H1 (cell line): ENCODE results near the gene AKT1S1. TPM values are rescaled to one million over a fixed set of nuclear protein-coding genes. Genes with fewer than 3 reads are reported as not detected.
A peak's percentile ranks its signal among the peaks of the same experiment; 100 is the strongest.

Source experiments
- CTCF ChIA-PET: fragments of 300-600 bp; sonication (Branson Sonifier 250); formaldehyde crosslinking; loops from one replicate; lab custom pipeline; 2021; ENCODE audit not compliant: partially characterized antibody; lab: Charles Lee
- POLR2A ChIA-PET: fragments of 300-600 bp; sonication (Branson Sonifier 250); formaldehyde crosslinking; loops from one replicate; lab custom pipeline; 2021; ENCODE audit warnings: inconsistent platforms; ENCODE audit not compliant: partially characterized antibody; lab: Charles Lee
- DNase-seq, 2 experiments: peaks; one replicate each; pipeline versions ENCODE4 v3.0.0 to v3.0.0-alpha.2; 2010 to 2022; ENCODE audit warnings: low spot score in 2 of 2, low read depth in 1 of 2, mixed read lengths in 1 of 2
- FAIRE-seq: peaks from 2 replicates; lab custom pipeline; 2011; peaks lifted over from hg19 to GRCh38; lab: Jason Lieb, UNC
- H2AFZ ChIP-seq: 2 replicates; pipeline ENCODE4 v1.8.1; 2012; ENCODE audit warnings: low read length, inconsistent platforms
- H2AK5ac ChIP-seq: 2 replicates; pipeline ENCODE4 v1.6.1; 2013; ENCODE audit warnings: low read depth, low read length
- H2BK120ac ChIP-seq: replicated peaks from 2 replicates; pipeline ENCODE3; 2013; ENCODE audit warnings: low read depth, low read length, inconsistent platforms
- H2BK12ac ChIP-seq: 2 replicates; pipeline ENCODE4 v1.6.1; 2013; ENCODE audit warnings: low read depth, low read length
- H2BK15ac ChIP-seq: 2 replicates; pipeline ENCODE4 v1.6.1; 2013; ENCODE audit warnings: low read length
- H2BK20ac ChIP-seq: 2 replicates; pipeline ENCODE4 v1.6.1; 2013; ENCODE audit warnings: low read length
- H2BK5ac ChIP-seq: 2 replicates; pipeline ENCODE4 v1.6.1; 2013; ENCODE audit warnings: low read depth, low read length
- H3K14ac ChIP-seq: 2 replicates; pipeline ENCODE4 v1.6.1; 2013; ENCODE audit warnings: inconsistent platforms; ENCODE audit not compliant: insufficient read length
- H3K18ac ChIP-seq: 2 replicates; pipeline ENCODE4 v1.6.1; 2013; ENCODE audit warnings: low read length; ENCODE audit errors: extremely low read depth
- H3K23ac ChIP-seq: 2 replicates; pipeline ENCODE4 v1.6.1; 2013; ENCODE audit warnings: inconsistent platforms; ENCODE audit not compliant: insufficient read length
- H3K23me2 ChIP-seq: 2 replicates; pipeline ENCODE4 v1.6.1; 2013; ENCODE audit warnings: low read depth, low read length
- H3K27ac ChIP-seq: 2 replicates; pipeline ENCODE4 v1.6.1; 2011; ENCODE audit warnings: low read depth, low read length, inconsistent platforms
- H3K27me3 ChIP-seq, 4 experiments: replicated peaks in 1 of 4; 1 replicate in 1 of 4; 2 replicates in 3 of 4; pipeline versions ENCODE4 v1.6.1 to v1.8.1; 2011 to 2013; ENCODE audit warnings: low read length in 3 of 4, mild to moderate bottlenecking in 3 of 4, inconsistent platforms in 2 of 4, mixed read lengths in 2 of 4, moderate library complexity in 1 of 4; ENCODE audit not compliant: control insufficient read depth in 3 of 4, insufficient read depth in 3 of 4; ENCODE audit errors: extremely low read depth in 1 of 4
- H3K36me3 ChIP-seq, 4 experiments: 2 replicates each; pipeline versions ENCODE4 v1.6.1 to v1.8.1; 2011 to 2013; ENCODE audit warnings: mild to moderate bottlenecking in 4 of 4, low read length in 3 of 4, moderate library complexity in 2 of 4, control low read depth in 1 of 4, inconsistent platforms in 1 of 4; ENCODE audit not compliant: insufficient read depth in 4 of 4, control insufficient read depth in 2 of 4
- H3K4ac ChIP-seq: replicated peaks from 2 replicates; pipeline ENCODE3; 2013; ENCODE audit warnings: low read length, low read depth, mixed read lengths, inconsistent platforms; ENCODE audit not compliant: insufficient read length
- H3K4me1 ChIP-seq, 4 experiments: replicated peaks in 1 of 4; 1 replicate in 1 of 4; 2 replicates in 3 of 4; pipeline versions ENCODE4 v1.6.1 to v1.8.1; 2011 to 2013; ENCODE audit warnings: low read length in 3 of 4, inconsistent platforms in 2 of 4, mixed read lengths in 1 of 4; ENCODE audit not compliant: insufficient read depth in 4 of 4, control insufficient read depth in 3 of 4
- H3K4me2 ChIP-seq, 2 experiments: 2 replicates each; pipeline versions ENCODE4 v1.6.1 to v1.8.1; 2011 to 2013; ENCODE audit warnings: low read depth in 2 of 2, low read length in 2 of 2, control low read depth in 1 of 2, inconsistent platforms in 1 of 2, mild to moderate bottlenecking in 1 of 2; ENCODE audit not compliant: insufficient read depth in 1 of 2
- H3K4me3 ChIP-seq, 4 experiments: fragments of 200-600, 300-600 bp in 1 of 4; sonication (generic), shearing (Covaris generic), sonication (Bioruptor Twin) in 1 of 4; 2 replicates each; pipeline versions ENCODE4 v1.5.1 to v1.8.1; 2011 to 2016; ENCODE audit warnings: low read length in 4 of 4, low read depth in 3 of 4, control low read depth in 2 of 4, inconsistent platforms in 2 of 4, mild to moderate bottlenecking in 2 of 4, mixed read lengths in 1 of 4, moderate library complexity in 1 of 4; ENCODE audit not compliant: insufficient read depth in 2 of 4; ENCODE audit errors: extremely low read depth in 1 of 4
- H3K56ac ChIP-seq: replicated peaks from 2 replicates; pipeline ENCODE3; 2013; ENCODE audit warnings: low read depth, mild to moderate bottlenecking, mixed read lengths, low read length, inconsistent platforms; ENCODE audit not compliant: insufficient read length
- H3K79me1 ChIP-seq: 2 replicates; pipeline ENCODE4 v1.6.1; 2013; ENCODE audit warnings: low read depth, low read length, control low read depth
- H3K79me2 ChIP-seq, 2 experiments: 2 replicates each; pipeline versions ENCODE4 v1.6.1 to v1.8.1; 2012 to 2013; ENCODE audit warnings: low read length in 2 of 2, mild to moderate bottlenecking in 2 of 2, inconsistent platforms in 1 of 2; ENCODE audit not compliant: insufficient read depth in 2 of 2, control insufficient read depth in 1 of 2
- H3K9ac ChIP-seq, 4 experiments: replicated peaks in 1 of 4; 1 replicate in 1 of 4; 2 replicates in 3 of 4; pipeline versions ENCODE4 v1.6.1 to v1.8.1; 2011 to 2013; ENCODE audit warnings: low read depth in 3 of 4, low read length in 3 of 4, control low read depth in 2 of 4, mild to moderate bottlenecking in 2 of 4, moderate library complexity in 2 of 4, inconsistent platforms in 1 of 4; ENCODE audit errors: extremely low read depth in 1 of 4
- H3K9me3 ChIP-seq, 2 experiments: 2 replicates each; pipeline versions ENCODE4 v1.6.1 to v1.8.1; 2012 to 2013; ENCODE audit warnings: mild to moderate bottlenecking in 2 of 2, moderate library complexity in 2 of 2, control low read depth in 1 of 2, inconsistent platforms in 1 of 2, low read depth in 1 of 2, low read length in 1 of 2, mixed read lengths in 1 of 2; ENCODE audit not compliant: insufficient read depth in 2 of 2
- H4K20me1 ChIP-seq, 2 experiments: replicated peaks in 1 of 2; 2 replicates each; pipeline versions ENCODE3 to v1.8.1; 2011 to 2013; ENCODE audit warnings: inconsistent platforms in 2 of 2, low read length in 2 of 2, mild to moderate bottlenecking in 1 of 2; ENCODE audit not compliant: insufficient read depth in 2 of 2, control insufficient read depth in 1 of 2
- H4K5ac ChIP-seq: 2 replicates; pipeline ENCODE4 v1.6.1; 2013; ENCODE audit warnings: low read length, low read depth, mixed read lengths, inconsistent platforms; ENCODE audit not compliant: insufficient read length
- H4K8ac ChIP-seq: 2 replicates; pipeline ENCODE4 v1.8.0; 2013; ENCODE audit warnings: mild to moderate bottlenecking, moderate library complexity, low read length, inconsistent platforms; ENCODE audit not compliant: insufficient read depth; ENCODE audit errors: extremely low read depth
- H4K91ac ChIP-seq: replicated peaks from 2 replicates; pipeline ENCODE3; 2013; ENCODE audit warnings: low read length, mixed read lengths, inconsistent platforms; ENCODE audit not compliant: insufficient read length
- SP2 ChIP-seq: IDR thresholded peaks from 2 replicates; pipeline ENCODE4 v1.6.1; 2012; ENCODE audit warnings: mild to moderate bottlenecking, low read length, inconsistent platforms
- YY1 ChIP-seq: IDR thresholded peaks from 2 replicates; pipeline ENCODE4 v1.6.1; 2011; ENCODE audit warnings: low read depth, mild to moderate bottlenecking, low read length
- WGBS, 2 experiments: shearing (Covaris generic) in 1 of 2; methylation state at CpG; one replicate each; pipeline versions ENCODE4 v1.1.6 to v1.1.7; 2013 to 2015; ENCODE audit warnings: low lambda C conversion rate in 2 of 2, mixed read lengths in 2 of 2, inconsistent platforms in 1 of 2, low coverage in 1 of 2, missing lambda C conversion rate in 1 of 2; ENCODE audit not compliant: insufficient replicate concordance in 2 of 2, insufficient coverage in 1 of 2, insufficient read length in 1 of 2; ENCODE audit errors: extremely low coverage in 1 of 2, missing lambda C conversion rate in 1 of 2; 5-methylcytosine and 5-hydroxymethylcytosine counted together
- polyA plus RNA-seq, 7 experiments: library from polyadenylated mRNA; depleted of rRNA in 3 of 7; stranded (reverse) in 5 of 7; unstranded in 2 of 7; fragments of >200 nt in 5 of 7; fragments of 200-250 nt in 2 of 7; gene quantifications; 1 replicate in 5 of 7; 2 replicates in 1 of 7; 4 replicates in 1 of 7; pipeline versions ENCODE4 v1.2.1 to v1.2.3, GENCODE V29; 2011 to 2013; ENCODE audit warnings: missing spikeins in 2 of 7, mixed read lengths in 2 of 7
- total RNA-seq: library from RNA; stranded (reverse); fragmentation: NEBNext Ultra II Directional; extraction: Animal tissue kit (Norgen Biotek cat#: 25700); gene quantifications from 2 replicates; pipeline ENCODE4 v1.2.1, GENCODE V29; 2021
- TF ChIP-seq, protein P1 (sequence below), 3 experiments: IDR thresholded peaks; 1 replicate in 2 of 3; 2 replicates in 1 of 3; pipeline versions ENCODE4 v1.5.1 to v1.6.1; 2011; ENCODE audit warnings: low read length in 3 of 3, mild to moderate bottlenecking in 3 of 3, inconsistent platforms in 2 of 3, low read depth in 1 of 3, moderate library complexity in 1 of 3; ENCODE audit not compliant: insufficient read depth in 1 of 3; ENCODE audit errors: control extremely low read depth in 1 of 3

AKT1S1 gene
- total and polyA plus RNA-seq, 2 of the 8 experiments (the other 6 are each of a cell fraction or from before 2014, with no cell fraction given), result 40.7 to 45.9 TPM

DNA sequence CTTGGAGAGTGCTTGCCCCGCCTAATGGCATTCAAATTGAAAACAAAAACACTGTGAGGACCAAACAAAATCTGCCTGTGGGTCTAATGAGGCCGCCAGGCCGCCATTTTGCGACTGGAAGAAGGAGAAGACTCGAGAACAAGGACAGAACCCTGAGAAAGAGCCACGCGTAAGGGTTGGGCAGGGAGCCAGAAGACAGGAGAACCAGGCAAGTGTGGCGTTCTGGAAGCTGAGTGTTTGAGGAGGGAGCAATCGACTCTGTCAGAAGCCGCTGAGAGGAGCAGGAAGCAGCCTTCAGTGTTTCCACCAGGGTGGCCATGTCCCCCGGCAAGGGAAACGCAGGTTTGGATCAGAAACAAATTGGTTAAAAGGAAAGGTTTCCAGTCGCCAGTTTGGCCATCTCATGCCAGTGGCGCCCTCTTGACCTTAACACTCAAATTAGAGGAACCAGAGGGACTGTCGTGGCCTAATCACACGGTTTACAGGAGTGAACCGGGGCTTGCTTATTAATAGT is 36.4 kb downstream of the AKT1S1 start:
- POLR2A ChIA-PET, result interaction anchor here (0.7 to 3.1 kb wide), 3 partner anchors 9 to 30 kb away, joined by 3 to 13 read pairs (median 3); partner anchors contain the start of gene PTOV1
- H3K18ac ChIP-seq, result no peak overlapping the region
- no peak overlapping the region for H3K4me2 ChIP-seq
- FAIRE-seq (no peak), DNase-seq (no peak)
- no peak for TF ChIP-seq SP2
- TF ChIP-seq YY1, result 0 out of 2 replicates have a peak, but pooled peaks have one; percentile 8
- TF ChIP-seq, protein P1, sequence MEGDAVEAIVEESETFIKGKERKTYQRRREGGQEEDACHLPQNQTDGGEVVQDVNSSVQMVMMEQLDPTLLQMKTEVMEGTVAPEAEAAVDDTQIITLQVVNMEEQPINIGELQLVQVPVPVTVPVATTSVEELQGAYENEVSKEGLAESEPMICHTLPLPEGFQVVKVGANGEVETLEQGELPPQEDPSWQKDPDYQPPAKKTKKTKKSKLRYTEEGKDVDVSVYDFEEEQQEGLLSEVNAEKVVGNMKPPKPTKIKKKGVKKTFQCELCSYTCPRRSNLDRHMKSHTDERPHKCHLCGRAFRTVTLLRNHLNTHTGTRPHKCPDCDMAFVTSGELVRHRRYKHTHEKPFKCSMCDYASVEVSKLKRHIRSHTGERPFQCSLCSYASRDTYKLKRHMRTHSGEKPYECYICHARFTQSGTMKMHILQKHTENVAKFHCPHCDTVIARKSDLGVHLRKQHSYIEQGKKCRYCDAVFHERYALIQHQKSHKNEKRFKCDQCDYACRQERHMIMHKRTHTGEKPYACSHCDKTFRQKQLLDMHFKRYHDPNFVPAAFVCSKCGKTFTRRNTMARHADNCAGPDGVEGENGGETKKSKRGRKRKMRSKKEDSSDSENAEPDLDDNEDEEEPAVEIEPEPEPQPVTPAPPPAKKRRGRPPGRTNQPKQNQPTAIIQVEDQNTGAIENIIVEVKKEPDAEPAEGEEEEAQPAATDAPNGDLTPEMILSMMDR (IDR thresholded peaks at IDR 0.05; ENCODE audit: control extremely low read depth in 1 of 3, insufficient read depth in 1 of 3, low read depth in 1 of 3, low read length in 3 of 3), result peak in 1 of 3 experiments; percentile 5; a peak in 1 of 4 replicates
- no peak overlapping the region for H2BK120ac ChIP-seq
- H2BK5ac ChIP-seq, result no peak overlapping the region
- H3K4ac ChIP-seq, result no peak overlapping the region
- no peak overlapping the region for H4K91ac ChIP-seq
- no peak overlapping the region for H3K4me3 ChIP-seq
- H3K36me3 ChIP-seq, result peaks cover 2 to 12% (median 8%) of the 10 kb centered on the region in 4 experiments; a peak in 5 of 8 replicates
- no peaks in the 10 kb centered on the region for H3K9me3 ChIP-seq
- no peak overlapping the region for H3K27ac ChIP-seq
- H3K79me2 ChIP-seq, result no peaks in the 10 kb centered on the region
- H3K56ac ChIP-seq, result no peak overlapping the region
- no peak overlapping the region for H4K8ac ChIP-seq
- WGBS, 2 experiments, result 94% methylated on average over 15 of the region's 17 CpGs; no CpG with 5 or more reads in 1 of the 2 experiments
- H3K14ac ChIP-seq, result no peak overlapping the region
- H3K9ac ChIP-seq, result no peak overlapping the region
- H3K23me2 ChIP-seq, result no peaks in the 10 kb centered on the region
- no peak overlapping the region for H2AFZ ChIP-seq
- no peak overlapping the region for H2BK20ac ChIP-seq
- H2BK15ac ChIP-seq, result no peak overlapping the region
- CTCF ChIA-PET, result interaction anchor here (1.1 kb wide), 1 partner anchor 22 kb away, joined by 3 read pairs; no protein-coding TSS in a partner anchor
- peaks cover 3% of the 10 kb centered on the region; the same call in 1 of the 2 replicates for H3K79me1 ChIP-seq
- H3K4me1 ChIP-seq, result no peaks in the 10 kb centered on the region
- H2BK12ac ChIP-seq, result no peak overlapping the region
- no peak overlapping the region for H3K23ac ChIP-seq
- peaks cover under 1% of the 10 kb centered on the region in 2 experiments for H4K20me1 ChIP-seq
- no peak overlapping the region for H4K5ac ChIP-seq
- no peak overlapping the region for H2AK5ac ChIP-seq
- no peaks in the 10 kb centered on the region for H3K27me3 ChIP-seq
